H1 (cell line): ENCODE measurements around the gene RBMS1.

Experiments
- CTCF ChIP-seq, 3 experiments: IDR thresholded peaks; 1 replicate in 2 of 3; 2 replicates in 1 of 3; pipeline versions ENCODE4 v1.5.1 to v1.6.1; 2011; ENCODE audit warnings: low read length in 3 of 3, mild to moderate bottlenecking in 3 of 3, inconsistent platforms in 2 of 3, low read depth in 1 of 3, moderate library complexity in 1 of 3; ENCODE audit not compliant: insufficient read depth in 1 of 3; ENCODE audit errors: control extremely low read depth in 1 of 3
- HDAC6 ChIP-seq: IDR thresholded peaks from one replicate; pipeline ENCODE4 v1.7.1; 2012; ENCODE audit warnings: low read depth, mild to moderate bottlenecking, inconsistent platforms, low read length, moderate library complexity
- RFX5 ChIP-seq: IDR thresholded peaks from 2 replicates; pipeline ENCODE4 v1.6.1; 2011; ENCODE audit warnings: low read depth, low read length, improper control_type of control experiment, borderline replicate concordance
- TAF1 ChIP-seq: IDR thresholded peaks from 2 replicates; pipeline ENCODE4 v1.6.1; 2011; ENCODE audit warnings: mild to moderate bottlenecking, low read depth, low read length
- TBP ChIP-seq: IDR thresholded peaks from 2 replicates; pipeline ENCODE4 v1.6.1; 2011; ENCODE audit warnings: low read depth, low read length, improper control_type of control experiment

GRCh38 chr2:160353813-160354212 is 139.8 kb downstream of the RBMS1 start:
- no peak for TF ChIP-seq CTCF (IDR thresholded peaks at IDR 0.05; ENCODE audit: control extremely low read depth in 1 of 3, insufficient read depth in 1 of 3, low read depth in 1 of 3, low read length in 3 of 3)
- TF ChIP-seq TAF1: no peak
- TF ChIP-seq TBP: no peak
- TF ChIP-seq HDAC6: no peak
- no peak for TF ChIP-seq RFX5
